ENCODE results near the gene CEP104.

Gene CEP104

GRCh38 chr1:3856923-3857790 is at the start of gene CEP104, which contains the start of gene DFFB:
Gene CEP104 (minus strand): TSS chr1:3857211. CDS start chr1:3852407, 4,804 bp downstream.
Gene DFFB (plus strand): TSS chr1:3857476. CDS start chr1:3857604, 128 bp downstream.
- DNase-seq (ENCODE audit: low read depth in 2 of 2) = peak; percentile 36 to 41

- no peak for DNase-seq (ENCODE audit: low read depth in 2 of 2)
Measured at GRCh38 chr1:3906672-3907020, 49.6 kb upstream of the CEP104 start.

GRCh38 chr1:3905953-3906671 is 49.1 kb upstream of the CEP104 start:
- no peak for DNase-seq (ENCODE audit: low read depth in 2 of 2)

GRCh38 chr1:3905266-3905952 is 48.4 kb upstream of the CEP104 start:
- no peak for DNase-seq (ENCODE audit: low read depth in 2 of 2)

GRCh38 chr1:3904843-3905185 is 47.8 kb upstream of the CEP104 start:
- DNase-seq (ENCODE audit: low read depth in 2 of 2) = no peak

- DNase-seq (ENCODE audit: low read depth in 2 of 2) = no peak
Measured at GRCh38 chr1:3904006-3904842, 47.2 kb upstream of the CEP104 start.

- DNase-seq (ENCODE audit: low read depth in 2 of 2) = no peak
Measured at GRCh38 chr1:3903141-3904005, 46.4 kb upstream of the CEP104 start.

GRCh38 chr1:3902571-3903091 is 45.6 kb upstream of the CEP104 start:
- no peak for DNase-seq (ENCODE audit: low read depth in 2 of 2)

GRCh38 chr1:3902111-3902511 is 45.1 kb upstream of the CEP104 start:
- DNase-seq (ENCODE audit: low read depth in 2 of 2) = no peak

- DNase-seq (ENCODE audit: low read depth in 2 of 2) = peak; percentile 86 to 88
Measured at GRCh38 chr1:3900969-3901529, 44.0 kb upstream of the CEP104 start.

- DNase-seq (ENCODE audit: low read depth in 2 of 2) = peak; percentile 99
Measured at GRCh38 chr1:3900150-3900968, 43.3 kb upstream of the CEP104 start, which contains the start of gene C1orf174. Gene C1orf174 (minus strand): TSS chr1:3900272. CDS start chr1:3900186, 86 bp downstream.

- DNase-seq (ENCODE audit: low read depth in 2 of 2) = no peak
Measured at GRCh38 chr1:3899754-3900149, 42.7 kb upstream of the CEP104 start.

- DNase-seq (ENCODE audit: low read depth in 2 of 2) = no peak
Measured at GRCh38 chr1:3898994-3899753, 42.2 kb upstream of the CEP104 start.

GRCh38 chr1:3898475-3898735 is 41.4 kb upstream of the CEP104 start:
- no peak for DNase-seq (ENCODE audit: low read depth in 2 of 2)

GRCh38 chr1:3896396-3897000 is 39.5 kb upstream of the CEP104 start:
- DNase-seq (ENCODE audit: low read depth in 2 of 2) = no peak

GRCh38 chr1:3895951-3896325 is 38.9 kb upstream of the CEP104 start:
- DNase-seq (ENCODE audit: low read depth in 2 of 2) = no peak

- no peak for DNase-seq (ENCODE audit: low read depth in 2 of 2)
Measured at GRCh38 chr1:3895279-3895950, 38.4 kb upstream of the CEP104 start.

All from fibroblast of skin of left biceps (primary cell).